ENCODE measurements around the gene PHC3.

- TF ChIP-seq, protein P1, sequence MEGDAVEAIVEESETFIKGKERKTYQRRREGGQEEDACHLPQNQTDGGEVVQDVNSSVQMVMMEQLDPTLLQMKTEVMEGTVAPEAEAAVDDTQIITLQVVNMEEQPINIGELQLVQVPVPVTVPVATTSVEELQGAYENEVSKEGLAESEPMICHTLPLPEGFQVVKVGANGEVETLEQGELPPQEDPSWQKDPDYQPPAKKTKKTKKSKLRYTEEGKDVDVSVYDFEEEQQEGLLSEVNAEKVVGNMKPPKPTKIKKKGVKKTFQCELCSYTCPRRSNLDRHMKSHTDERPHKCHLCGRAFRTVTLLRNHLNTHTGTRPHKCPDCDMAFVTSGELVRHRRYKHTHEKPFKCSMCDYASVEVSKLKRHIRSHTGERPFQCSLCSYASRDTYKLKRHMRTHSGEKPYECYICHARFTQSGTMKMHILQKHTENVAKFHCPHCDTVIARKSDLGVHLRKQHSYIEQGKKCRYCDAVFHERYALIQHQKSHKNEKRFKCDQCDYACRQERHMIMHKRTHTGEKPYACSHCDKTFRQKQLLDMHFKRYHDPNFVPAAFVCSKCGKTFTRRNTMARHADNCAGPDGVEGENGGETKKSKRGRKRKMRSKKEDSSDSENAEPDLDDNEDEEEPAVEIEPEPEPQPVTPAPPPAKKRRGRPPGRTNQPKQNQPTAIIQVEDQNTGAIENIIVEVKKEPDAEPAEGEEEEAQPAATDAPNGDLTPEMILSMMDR (optimal IDR thresholded peaks at IDR 0.05 in 1 of 3, IDR thresholded peaks at IDR 0.05 in 1 of 3, conservative IDR thresholded peaks at IDR 0.05 in 1 of 3; ENCODE audit: extremely low read depth in 1 of 3, insufficient read depth in 2 of 3, low read length in 3 of 3), result no peak
- TF ChIP-seq EZH2 (IDR thresholded peaks at IDR 0.05; ENCODE audit: low read length), result no peak
Observed at GRCh38 chr3:170076715-170077238, 104.8 kb downstream of the PHC3 start.

Measured in keratinocyte (primary cell).